Measurements from ENCODE around the gene AHNAK2.
"Not testable (repeated sequence)": the region's sequence is repeated elsewhere in the genome, so short reads cannot be mapped to it uniquely, and the experiment has no call there.

Gene AHNAK2

GRCh38 chr14:104894331-104895206 lies 83.6 kb downstream of the AHNAK2 start:
- DNase-seq (ENCODE audit: low read depth) = peak; percentile 0
- H3K4me3 ChIP-seq (ENCODE audit: low read depth, low read length) = no peak overlapping the region
- TF ChIP-seq CTCF (IDR thresholded peaks at IDR 0.05; ENCODE audit: insufficient read depth, low read depth, low read length, missing control alignments) = no peak

- DNase-seq (ENCODE audit: low read depth) = peak; percentile 5
- no peak overlapping the region for H3K4me3 ChIP-seq (ENCODE audit: low read depth, low read length)
- no peak for TF ChIP-seq CTCF (IDR thresholded peaks at IDR 0.05; ENCODE audit: insufficient read depth, low read depth, low read length, missing control alignments)
Measured at GRCh38 chr14:104893435-104894207, 84.6 kb downstream of the AHNAK2 start.

- TF ChIP-seq CTCF (IDR thresholded peaks at IDR 0.05; ENCODE audit: insufficient read depth, low read depth, low read length, missing control alignments) = no peak
- no peak overlapping the region for H3K4me3 ChIP-seq (ENCODE audit: low read depth, low read length)
- DNase-seq (ENCODE audit: low read depth) = no peak
Measured at GRCh38 chr14:104892531-104893434, 85.4 kb downstream of the AHNAK2 start.

- no peak for TF ChIP-seq CTCF (IDR thresholded peaks at IDR 0.05; ENCODE audit: insufficient read depth, low read depth, low read length, missing control alignments)
- no peak for DNase-seq (ENCODE audit: low read depth)
- no peak overlapping the region for H3K4me3 ChIP-seq (ENCODE audit: low read depth, low read length)
Measured at GRCh38 chr14:104891664-104892530, 86.3 kb downstream of the AHNAK2 start.

- no peak for TF ChIP-seq CTCF (IDR thresholded peaks at IDR 0.05; ENCODE audit: insufficient read depth, low read depth, low read length, missing control alignments)
- no peak for DNase-seq (ENCODE audit: low read depth)
- H3K4me3 ChIP-seq (ENCODE audit: low read depth, low read length) = no peak overlapping the region
Measured at GRCh38 chr14:104891121-104891551, 87.0 kb downstream of the AHNAK2 start.

GRCh38 chr14:104890292-104890691 lies 87.9 kb downstream of the AHNAK2 start:
- DNase-seq (ENCODE audit: low read depth); H3K4me3 ChIP-seq (ENCODE audit: low read depth, low read length): not testable (repeated sequence)

Measured in GM12865 (cell line).